A549 treated with CORT108297 at 1 μM for 4 hours (cell line): ENCODE measurements around the gene MBD3L5. TPM values are rescaled to one million over a fixed set of nuclear protein-coding genes. Genes with fewer than 3 reads are reported as not detected.

ENCODE experiments used
- total RNA-seq: library from RNA; stranded (reverse); fragments of 200-300 nt; extraction: Qiagen RNA extraction; gene quantifications from 5 replicates; pipeline ENCODE4 v1.2.3, GENCODE V29; 2022

Gene MBD3L5
- total RNA-seq, result not detected in 5 replicates

GRCh38 chr19:7030278-7030677 lies at the start of gene MBD3L5:
TSS of gene MBD3L5 (plus strand) at chr19:7030578. CDS start at chr19:7030612, 34 bp downstream.

GRCh38 chr19:7021331-7021730 lies 9.0 kb upstream of the MBD3L5 start, which contains the start of gene MBD3L2B:
TSS of gene MBD3L2B (minus strand) at chr19:7021431. CDS start at chr19:7021397, 34 bp downstream.

GRCh38 chr19:7040079-7040478 lies 9.7 kb downstream of the MBD3L5 start, which contains the start of gene MBD3L4:
TSS of gene MBD3L4 (minus strand) at chr19:7040179. CDS start at chr19:7040144, 35 bp downstream.

DNA sequence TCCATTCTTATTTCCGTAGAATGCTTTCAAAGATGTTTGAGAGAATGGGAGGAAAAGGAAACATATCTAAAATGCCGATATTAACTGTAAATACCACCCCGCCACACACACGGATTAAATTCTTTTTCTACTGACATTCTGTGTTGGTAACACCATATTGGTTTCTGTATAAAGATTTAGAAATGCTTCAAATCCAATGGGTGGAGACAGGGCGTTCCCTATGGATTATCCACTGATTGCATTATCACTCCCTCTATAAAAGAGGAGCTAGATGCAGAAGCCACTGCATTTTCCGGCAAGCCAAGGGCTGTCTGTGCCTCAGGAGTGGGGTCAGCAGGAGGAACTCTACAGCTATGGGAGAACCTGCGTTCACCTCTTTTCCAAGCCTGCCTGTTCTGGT lies 18.6 kb downstream of the MBD3L5 start, which contains the start of gene MBD3L2:
MBD3L2 (plus strand) TSS at position 301 of the 400 bp plus-strand sequence; CDS start at position 354, 53 bp downstream.

DNA sequence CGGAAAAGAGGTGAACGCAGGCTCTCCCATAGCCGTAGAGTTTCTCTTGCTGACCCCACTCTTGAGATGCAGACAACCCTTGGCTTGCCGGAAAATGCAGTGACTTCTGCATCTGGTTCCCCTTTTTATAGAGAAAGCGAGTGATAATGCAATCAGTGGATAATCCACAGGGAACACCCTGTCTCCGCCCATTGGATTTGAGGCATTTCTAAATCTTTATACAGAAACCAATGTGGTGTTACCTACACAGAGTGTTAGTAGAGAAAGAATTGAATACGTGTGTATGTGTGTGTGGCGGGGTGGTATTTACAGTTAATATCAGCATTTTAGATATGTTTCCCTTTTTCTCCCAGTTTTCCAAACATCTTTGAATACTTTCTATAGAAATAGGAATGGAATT lies 28.2 kb downstream of the MBD3L5 start, which contains the start of gene MBD3L3:
MBD3L3 (minus strand) TSS at position 101 of the 400 bp plus-strand sequence; CDS start at position 30, 71 bp downstream.

GRCh38 chr19:7069042-7069903 lies 38.9 kb downstream of the MBD3L5 start, which contains the start of gene ZNF557:
TSS of gene ZNF557 (plus strand) at chr19:7069703. CDS start at chr19:7075075, 5,372 bp downstream.

Other genes with a start within 250 kb of the MBD3L5 start
- gene ADGRE1, start 143.0 kb upstream of the MBD3L5 start, total RNA-seq, result 4.6 to 6.6 TPM (median 5.1 TPM) in 5 replicates
- not detected in 5 replicates for gene MBD3L2B, start 9.1 kb upstream of the MBD3L5 start, total RNA-seq
- gene MBD3L4, start 9.6 kb downstream of the MBD3L5 start, total RNA-seq, result not detected in 5 replicates
- gene MBD3L2, start 18.7 kb downstream of the MBD3L5 start, total RNA-seq, result not detected in 5 replicates
- not detected in 5 replicates for gene MBD3L3, start 28.1 kb downstream of the MBD3L5 start, total RNA-seq
- gene ZNF557, start 39.1 kb downstream of the MBD3L5 start, total RNA-seq, result 2.2 to 3.0 TPM (median 2.8 TPM) in 5 replicates